ENCODE measurements around the gene ENTPD6. TPM values are rescaled to one million over a fixed set of nuclear protein-coding genes. Genes with fewer than 3 reads are reported as not detected.
A peak's percentile ranks its signal among the peaks of the same experiment; 100 is the strongest.

Gene ENTPD6
- total and polyA plus RNA-seq, 2 of the 4 experiments (the other 2 are of a cell fraction) = 61.1 to 98.6 TPM

DNA sequence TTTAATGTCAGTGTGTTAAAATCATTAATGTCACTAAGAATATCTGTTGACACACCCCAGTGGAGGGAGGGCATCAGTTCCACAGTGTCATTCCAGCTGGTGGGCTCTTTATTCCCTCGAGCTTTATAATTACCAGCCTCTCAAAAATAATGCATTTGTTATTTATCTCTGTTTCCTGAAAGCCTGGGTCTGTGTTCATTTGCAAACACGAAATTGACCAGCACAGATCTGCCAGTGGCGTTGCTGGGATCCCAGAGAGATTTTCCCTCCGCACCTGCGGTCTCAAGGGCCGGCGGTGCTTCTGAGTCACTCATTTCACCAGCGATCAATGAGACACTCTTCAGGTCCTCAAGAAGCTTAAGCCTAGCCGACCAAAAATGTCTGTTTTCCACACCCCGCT, 46.7 kb downstream of the ENTPD6 start:
- Histone ChIP-seq H2AK9ac (replicated peaks; ENCODE audit: low read depth, low read length, poor library complexity) (no peak overlapping the region), H4K8ac (ENCODE audit: low read depth in 2 of 2, low read length in 2 of 2) (no peak overlapping the region), H3K27ac (ENCODE audit: insufficient read depth, low read length) (no peak overlapping the region), H3K27me3 (ENCODE audit: control insufficient read depth, insufficient read depth, low read length) (no peaks in the 10 kb centered on the region), H4K5ac (ENCODE audit: low read depth, low read length) (no peak overlapping the region), H3K9ac (ENCODE audit: low read depth, low read length) (no peak overlapping the region), H3K4me1 (ENCODE audit: control insufficient read depth, insufficient read depth, low read length) (peaks cover 16% of the 10 kb centered on the region), H3K4me3 (ENCODE audit: insufficient read depth, low read depth, low read length) (no peak overlapping the region), H4K20me1 (ENCODE audit: insufficient read depth, low read length) (no peaks in the 10 kb centered on the region), H3K23ac (ENCODE audit: low read depth, low read length) (no peak overlapping the region), H2BK20ac (ENCODE audit: low read depth, low read length) (0 out of 2 replicates have a peak overlapping the region, but pooled peaks have one; percentile 28), H3K18ac (ENCODE audit: low read depth, low read length) (no peak overlapping the region), H3K4me2 (ENCODE audit: low read depth, low read length) (no peak overlapping the region), H3K9me1 (ENCODE audit: insufficient read depth, low read length) (peaks cover 37% of the 10 kb centered on the region), H2AK5ac (ENCODE audit: low read depth, low read length) (no peak overlapping the region), H3K9me3 (ENCODE audit: control insufficient read depth, insufficient read depth, low read length) (no peaks in the 10 kb centered on the region), H2AFZ (replicated peaks; ENCODE audit: low read length, poor library complexity) (no peak overlapping the region), H3K4ac (ENCODE audit: low read depth, low read length) (no peak overlapping the region), H3K79me1 (ENCODE audit: low read depth in 1 of 2, low read length in 2 of 2) (peaks cover 0 to 22% of the 10 kb centered on the region in 2 experiments; a peak in 2 of 4 replicates), H4K91ac (ENCODE audit: insufficient read depth, low read depth, low read length) (no peak overlapping the region), H2BK15ac (ENCODE audit: low read depth, low read length) (no peak overlapping the region), H3K14ac (replicated peaks; ENCODE audit: low read depth, low read length) (no peak overlapping the region; the same call in 1 of the 2 replicates), H3K56ac (ENCODE audit: extremely low read depth, insufficient read depth, low read length) (no peak overlapping the region), H2BK120ac (ENCODE audit: low read depth, low read length) (peak overlapping the region; percentile 29), H2BK5ac (ENCODE audit: low read depth, low read length, poor library complexity, severe bottlenecking) (no peak overlapping the region), H3K36me3 (ENCODE audit: control insufficient read depth, insufficient read depth, low read length) (no peaks in the 10 kb centered on the region)
- no peak for TF ChIP-seq NFE2L2 (IDR thresholded peaks at IDR 0.05; ENCODE audit: low read depth, low read length)
- WGBS, 2 experiments (ENCODE audit: extremely low coverage in 2 of 2, insufficient read length in 1 of 2) = 92% methylated on average over 9 of the region's 10 CpGs; no CpG with 5 or more reads in 1 of the 2 experiments
- ATAC-seq (ENCODE audit: low read depth) (no peak), DNase-seq (no peak)
- dilution Hi-C loops (cut with HindIII; ENCODE audit: low sequenced_read_pairs, unreplicated experiment) = no loop called here
- POLR2A ChIA-PET (ENCODE audit: unreplicated experiment) = no interaction called here
- CTCF ChIA-PET = no interaction called here
- in situ Hi-C loops (cut with MboI; ENCODE audit: low sequenced_read_pairs) = no loop called here
- intact Hi-C loops (cut with micrococcal nuclease) = no loop called here
- no TSS peak for BruUV-seq (replicated peaks)

Measured in IMR-90 (cell line).